ENCODE results near the gene ARHGEF16.

Gene ARHGEF16

GRCh38 chr1:3433596-3434320, 20.7 kb upstream of the ARHGEF16 start:
- Histone ChIP-seq H3K9me3 (ENCODE audit: control insufficient read depth, low read length) (no peaks in the 10 kb centered on the region), H3K36me3 (ENCODE audit: control insufficient read depth, insufficient read depth, low read length) (no peaks in the 10 kb centered on the region), H3K4me3 (ENCODE audit: low read length) (no peak overlapping the region), H3K9ac (ENCODE audit: low read length) (no peak overlapping the region), H3K4me1 (ENCODE audit: control insufficient read depth, insufficient read depth, low read length) (no peaks in the 10 kb centered on the region), H3K27me3 (ENCODE audit: control insufficient read depth, insufficient read depth, low read length) (no peaks in the 10 kb centered on the region)

- Histone ChIP-seq H3K9me3 (ENCODE audit: control insufficient read depth, low read length) (no peaks in the 10 kb centered on the region), H3K36me3 (ENCODE audit: control insufficient read depth, insufficient read depth, low read length) (no peaks in the 10 kb centered on the region), H3K27me3 (ENCODE audit: control insufficient read depth, insufficient read depth, low read length) (peaks cover 2% of the 10 kb centered on the region), H3K9ac (ENCODE audit: low read length) (no peak overlapping the region), H3K4me3 (ENCODE audit: low read length) (no peak overlapping the region), H3K4me1 (ENCODE audit: control insufficient read depth, insufficient read depth, low read length) (no peaks in the 10 kb centered on the region)
Observed at GRCh38 chr1:3434406-3435110, 19.9 kb upstream of the ARHGEF16 start.

GRCh38 chr1:3435666-3436065, 18.8 kb upstream of the ARHGEF16 start:
- H3K9me3 ChIP-seq (ENCODE audit: control insufficient read depth, low read length), result no peaks in the 10 kb centered on the region
- no peak overlapping the region for H3K4me3 ChIP-seq (ENCODE audit: low read length)
- no peak overlapping the region for H3K9ac ChIP-seq (ENCODE audit: low read length)
- H3K27me3 ChIP-seq (ENCODE audit: control insufficient read depth, insufficient read depth, low read length), result peaks cover 9% of the 10 kb centered on the region
- no peaks in the 10 kb centered on the region for H3K4me1 ChIP-seq (ENCODE audit: control insufficient read depth, insufficient read depth, low read length)
- H3K36me3 ChIP-seq (ENCODE audit: control insufficient read depth, insufficient read depth, low read length), result no peaks in the 10 kb centered on the region

DNA sequence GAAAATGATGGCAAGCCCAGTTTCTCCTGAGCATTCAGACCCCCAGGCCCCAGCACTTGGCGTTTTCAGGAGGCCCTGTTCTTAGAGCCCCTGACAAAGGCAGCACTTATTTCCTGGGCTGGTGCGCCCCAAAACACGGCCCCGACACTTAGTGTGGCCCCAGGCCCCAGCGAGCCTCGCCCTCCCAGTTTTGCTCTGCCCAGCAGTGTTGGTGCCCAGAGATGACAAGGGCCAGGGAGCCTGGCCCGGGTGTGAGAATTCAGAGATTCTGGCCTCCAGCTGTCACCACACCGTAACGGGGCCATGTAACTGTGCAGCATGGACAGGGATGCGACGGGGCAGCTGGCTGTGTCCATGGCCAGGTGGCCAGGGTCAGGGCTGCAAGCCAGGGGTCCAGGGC, 18.0 kb upstream of the ARHGEF16 start:
- H3K4me1 ChIP-seq (ENCODE audit: control insufficient read depth, insufficient read depth, low read length), result no peaks in the 10 kb centered on the region
- H3K9me3 ChIP-seq (ENCODE audit: control insufficient read depth, low read length), result no peaks in the 10 kb centered on the region
- H3K36me3 ChIP-seq (ENCODE audit: control insufficient read depth, insufficient read depth, low read length), result no peaks in the 10 kb centered on the region
- H3K9ac ChIP-seq (ENCODE audit: low read length), result no peak overlapping the region
- no peak overlapping the region for H3K4me3 ChIP-seq (ENCODE audit: low read length)
- H3K27me3 ChIP-seq (ENCODE audit: control insufficient read depth, insufficient read depth, low read length), result peaks cover 17% of the 10 kb centered on the region

GRCh38 chr1:3436901-3437300, 17.6 kb upstream of the ARHGEF16 start:
- Histone ChIP-seq H3K27me3 (ENCODE audit: control insufficient read depth, insufficient read depth, low read length) (peaks cover 21% of the 10 kb centered on the region), H3K4me3 (ENCODE audit: low read length) (no peak overlapping the region), H3K9ac (ENCODE audit: low read length) (no peak overlapping the region), H3K36me3 (ENCODE audit: control insufficient read depth, insufficient read depth, low read length) (no peaks in the 10 kb centered on the region), H3K4me1 (ENCODE audit: control insufficient read depth, insufficient read depth, low read length) (no peaks in the 10 kb centered on the region), H3K9me3 (ENCODE audit: control insufficient read depth, low read length) (no peaks in the 10 kb centered on the region)

DNA sequence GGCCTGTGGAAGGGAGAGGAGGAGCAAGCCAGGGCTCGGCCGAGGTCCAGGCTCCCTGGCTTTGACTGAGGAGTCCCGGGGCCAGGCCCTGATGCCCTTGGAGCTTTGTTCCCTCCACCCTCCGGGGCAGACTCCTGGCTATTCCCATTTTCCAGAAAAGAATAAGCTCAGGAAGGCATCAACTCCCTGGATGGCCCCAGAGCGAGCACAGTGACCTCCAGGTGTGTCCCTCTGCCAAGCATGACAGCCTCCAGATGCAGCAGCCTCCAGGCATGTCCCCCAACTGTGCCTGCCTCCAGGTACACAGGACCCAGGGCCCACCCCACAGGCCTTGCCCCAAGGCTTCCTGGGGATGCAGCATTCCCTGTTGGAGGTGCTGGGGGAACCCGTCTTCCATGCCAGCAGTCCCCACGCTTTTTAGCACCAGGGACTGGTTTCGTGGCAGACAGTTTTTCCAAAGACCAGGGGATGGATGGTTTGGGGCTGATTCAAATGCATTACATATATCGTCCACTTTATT, 15.7 kb upstream of the ARHGEF16 start:
- no peak overlapping the region for H3K9ac ChIP-seq (ENCODE audit: low read length)
- no peaks in the 10 kb centered on the region for H3K9me3 ChIP-seq (ENCODE audit: control insufficient read depth, low read length)
- H3K27me3 ChIP-seq (ENCODE audit: control insufficient read depth, insufficient read depth, low read length), result peaks cover 28% of the 10 kb centered on the region
- H3K36me3 ChIP-seq (ENCODE audit: control insufficient read depth, insufficient read depth, low read length), result no peaks in the 10 kb centered on the region
- H3K4me3 ChIP-seq (ENCODE audit: low read length), result no peak overlapping the region
- H3K4me1 ChIP-seq (ENCODE audit: control insufficient read depth, insufficient read depth, low read length), result no peaks in the 10 kb centered on the region

- Histone ChIP-seq H3K9ac (ENCODE audit: low read length) (no peak overlapping the region), H3K4me3 (ENCODE audit: low read length) (no peak overlapping the region), H3K9me3 (ENCODE audit: control insufficient read depth, low read length) (no peaks in the 10 kb centered on the region), H3K4me1 (ENCODE audit: control insufficient read depth, insufficient read depth, low read length) (no peaks in the 10 kb centered on the region), H3K36me3 (ENCODE audit: control insufficient read depth, insufficient read depth, low read length) (no peaks in the 10 kb centered on the region), H3K27me3 (ENCODE audit: control insufficient read depth, insufficient read depth, low read length) (peaks cover 28% of the 10 kb centered on the region)
Observed at GRCh38 chr1:3439346-3440299, 14.8 kb upstream of the ARHGEF16 start.

GRCh38 chr1:3440300-3440681, 14.2 kb upstream of the ARHGEF16 start:
- Histone ChIP-seq H3K9me3 (ENCODE audit: control insufficient read depth, low read length) (no peaks in the 10 kb centered on the region), H3K4me1 (ENCODE audit: control insufficient read depth, insufficient read depth, low read length) (no peaks in the 10 kb centered on the region), H3K27me3 (ENCODE audit: control insufficient read depth, insufficient read depth, low read length) (peaks cover 28% of the 10 kb centered on the region), H3K4me3 (ENCODE audit: low read length) (no peak overlapping the region), H3K9ac (ENCODE audit: low read length) (no peak overlapping the region), H3K36me3 (ENCODE audit: control insufficient read depth, insufficient read depth, low read length) (no peaks in the 10 kb centered on the region)

- no peaks in the 10 kb centered on the region for H3K9me3 ChIP-seq (ENCODE audit: control insufficient read depth, low read length)
- no peak overlapping the region for H3K4me3 ChIP-seq (ENCODE audit: low read length)
- H3K27me3 ChIP-seq (ENCODE audit: control insufficient read depth, insufficient read depth, low read length), result peaks cover 28% of the 10 kb centered on the region
- no peak overlapping the region for H3K9ac ChIP-seq (ENCODE audit: low read length)
- H3K4me1 ChIP-seq (ENCODE audit: control insufficient read depth, insufficient read depth, low read length), result no peaks in the 10 kb centered on the region
- H3K36me3 ChIP-seq (ENCODE audit: control insufficient read depth, insufficient read depth, low read length), result no peaks in the 10 kb centered on the region
Observed at GRCh38 chr1:3440711-3441409, 13.6 kb upstream of the ARHGEF16 start.

DNA sequence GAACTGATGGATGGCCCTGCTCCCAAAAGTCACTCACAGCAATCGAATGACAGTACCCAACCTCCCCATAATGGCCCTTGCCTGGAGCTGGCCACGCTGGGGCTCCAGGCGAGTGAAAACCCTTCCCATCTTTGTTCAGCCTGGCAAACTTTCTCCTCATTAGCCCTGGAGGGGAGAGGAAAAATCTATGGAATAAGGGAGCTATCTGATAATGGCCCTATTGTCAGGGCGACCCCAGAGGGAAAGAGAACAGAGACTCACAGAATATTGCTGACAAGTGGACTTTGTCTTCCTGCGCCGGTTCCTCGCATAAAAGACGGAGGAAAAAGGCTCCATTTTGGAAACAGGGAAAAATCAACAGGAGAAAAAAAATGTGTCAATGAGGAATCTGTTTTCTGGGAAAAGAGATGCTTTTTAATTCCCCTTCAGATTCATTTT, 13.0 kb upstream of the ARHGEF16 start:
- H3K4me1 ChIP-seq (ENCODE audit: control insufficient read depth, insufficient read depth, low read length), result no peaks in the 10 kb centered on the region
- peaks cover 28% of the 10 kb centered on the region for H3K27me3 ChIP-seq (ENCODE audit: control insufficient read depth, insufficient read depth, low read length)
- no peak overlapping the region for H3K9ac ChIP-seq (ENCODE audit: low read length)
- no peak overlapping the region for H3K4me3 ChIP-seq (ENCODE audit: low read length)
- H3K36me3 ChIP-seq (ENCODE audit: control insufficient read depth, insufficient read depth, low read length), result no peaks in the 10 kb centered on the region
- no peaks in the 10 kb centered on the region for H3K9me3 ChIP-seq (ENCODE audit: control insufficient read depth, low read length)

DNA sequence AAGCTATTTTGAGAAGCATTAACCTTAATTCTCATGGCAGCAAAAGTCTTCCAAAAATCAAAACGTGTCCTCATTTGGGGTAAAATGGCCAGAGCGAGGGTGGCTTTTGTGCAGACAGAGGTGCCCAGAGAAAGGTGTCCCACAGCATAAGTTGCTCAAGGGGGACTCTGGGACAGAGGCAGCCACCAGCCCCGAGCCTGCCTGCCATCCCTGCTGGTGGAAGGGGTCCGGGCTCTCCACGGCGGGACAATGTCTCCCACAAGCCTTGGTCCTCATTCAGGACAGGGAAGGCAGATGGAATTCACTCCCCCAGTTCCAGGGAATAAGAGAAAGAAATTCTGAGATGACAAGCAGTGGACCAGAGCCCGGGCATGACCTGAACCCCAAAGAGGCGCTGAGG, 12.6 kb upstream of the ARHGEF16 start:
- H3K36me3 ChIP-seq (ENCODE audit: control insufficient read depth, insufficient read depth, low read length), result no peaks in the 10 kb centered on the region
- H3K27me3 ChIP-seq (ENCODE audit: control insufficient read depth, insufficient read depth, low read length), result peaks cover 28% of the 10 kb centered on the region
- H3K4me3 ChIP-seq (ENCODE audit: low read length), result no peak overlapping the region
- no peaks in the 10 kb centered on the region for H3K9me3 ChIP-seq (ENCODE audit: control insufficient read depth, low read length)
- no peak overlapping the region for H3K9ac ChIP-seq (ENCODE audit: low read length)
- no peaks in the 10 kb centered on the region for H3K4me1 ChIP-seq (ENCODE audit: control insufficient read depth, insufficient read depth, low read length)

Measured in mucosa of stomach (tissue), 1 donor.